ENCODE data around the gene NLRP13.

NLRP13 gene

DNA sequence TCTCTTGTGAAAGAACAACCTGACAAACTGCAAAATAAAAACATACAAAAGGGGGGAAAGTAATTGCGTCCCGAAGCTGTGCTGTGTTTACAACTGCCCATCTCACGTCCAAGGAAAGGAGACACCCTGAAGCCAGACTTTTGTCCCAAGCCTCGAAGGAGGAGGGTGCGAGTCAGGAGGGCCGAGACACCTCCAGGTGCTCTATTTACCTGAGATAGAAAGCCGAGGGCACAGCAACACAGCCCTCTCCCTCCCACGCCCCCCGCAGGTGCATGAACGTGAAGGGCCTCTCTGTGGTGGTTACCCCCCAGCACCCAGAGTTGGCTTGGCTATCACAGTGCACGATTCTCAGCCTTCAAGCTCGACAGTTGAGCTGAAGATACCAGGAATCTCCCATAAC lies 33.2 kb downstream of the NLRP13 start:
- H3K27ac Mint-ChIP-seq: no peak overlapping the region
- peaks cover 3% of the 10 kb centered on the region for H3K27me3 Mint-ChIP-seq (ENCODE audit: low read depth, poor library complexity)
- TF ChIP-seq, protein P1, sequence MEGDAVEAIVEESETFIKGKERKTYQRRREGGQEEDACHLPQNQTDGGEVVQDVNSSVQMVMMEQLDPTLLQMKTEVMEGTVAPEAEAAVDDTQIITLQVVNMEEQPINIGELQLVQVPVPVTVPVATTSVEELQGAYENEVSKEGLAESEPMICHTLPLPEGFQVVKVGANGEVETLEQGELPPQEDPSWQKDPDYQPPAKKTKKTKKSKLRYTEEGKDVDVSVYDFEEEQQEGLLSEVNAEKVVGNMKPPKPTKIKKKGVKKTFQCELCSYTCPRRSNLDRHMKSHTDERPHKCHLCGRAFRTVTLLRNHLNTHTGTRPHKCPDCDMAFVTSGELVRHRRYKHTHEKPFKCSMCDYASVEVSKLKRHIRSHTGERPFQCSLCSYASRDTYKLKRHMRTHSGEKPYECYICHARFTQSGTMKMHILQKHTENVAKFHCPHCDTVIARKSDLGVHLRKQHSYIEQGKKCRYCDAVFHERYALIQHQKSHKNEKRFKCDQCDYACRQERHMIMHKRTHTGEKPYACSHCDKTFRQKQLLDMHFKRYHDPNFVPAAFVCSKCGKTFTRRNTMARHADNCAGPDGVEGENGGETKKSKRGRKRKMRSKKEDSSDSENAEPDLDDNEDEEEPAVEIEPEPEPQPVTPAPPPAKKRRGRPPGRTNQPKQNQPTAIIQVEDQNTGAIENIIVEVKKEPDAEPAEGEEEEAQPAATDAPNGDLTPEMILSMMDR (IDR thresholded peaks at IDR 0.05): no peak
- H3K4me3 Mint-ChIP-seq: no peak overlapping the region
- DNase-seq: no peak
- no peaks in the 10 kb centered on the region for H3K4me1 Mint-ChIP-seq
- peaks cover 80% of the 10 kb centered on the region for H3K9me3 Mint-ChIP-seq
- no peaks in the 10 kb centered on the region for H3K36me3 Mint-ChIP-seq (ENCODE audit: low read depth)

DNA sequence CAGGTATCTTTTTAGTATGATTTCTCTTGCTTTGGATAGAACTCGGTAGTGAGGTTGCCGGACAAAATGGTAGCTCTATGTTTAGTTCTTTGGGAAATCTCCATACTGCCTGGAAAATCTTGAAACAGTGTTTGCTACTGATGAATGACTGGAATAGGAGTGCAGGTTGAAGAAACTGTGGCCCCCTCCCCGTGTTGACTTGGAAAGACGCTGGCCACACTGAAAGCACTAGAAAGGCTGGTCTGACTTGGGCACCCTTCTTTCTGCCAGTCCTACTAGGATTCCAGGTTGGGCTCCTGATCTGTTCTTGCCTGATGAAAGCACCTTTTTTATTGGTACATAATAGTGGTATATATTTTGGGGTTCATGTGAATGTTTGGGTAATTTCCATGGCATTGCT lies 49.5 kb downstream of the NLRP13 start:
- H3K36me3 Mint-ChIP-seq (ENCODE audit: low read depth): no peaks in the 10 kb centered on the region

DNA sequence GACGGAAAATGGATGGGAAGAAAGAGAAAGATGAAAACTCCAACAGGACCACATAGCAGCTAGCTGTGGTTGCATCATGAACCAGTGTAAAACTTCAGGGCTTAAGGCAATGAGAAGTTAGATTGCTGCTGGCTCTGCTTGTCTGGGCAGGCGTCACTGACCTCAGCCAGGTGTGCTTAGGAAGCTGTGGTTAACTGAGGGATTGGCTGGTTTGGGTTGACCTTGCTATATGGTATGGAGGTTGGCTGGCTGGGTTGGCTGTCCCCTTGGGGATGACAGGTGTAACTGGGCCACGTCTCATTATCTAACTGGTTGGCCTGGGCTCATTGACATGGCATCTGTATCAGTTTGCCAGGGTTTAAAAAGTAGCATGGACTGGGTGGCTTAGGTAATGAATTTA lies 54.9 kb downstream of the NLRP13 start:
- DNase-seq: no peak
- Mint-ChIP-seq H3K27me3 (ENCODE audit: low read depth, poor library complexity) (no peaks in the 10 kb centered on the region), H3K4me1 (no peaks in the 10 kb centered on the region), H3K36me3 (ENCODE audit: low read depth) (no peaks in the 10 kb centered on the region), H3K27ac (no peak overlapping the region), H3K9me3 (peaks cover 86% of the 10 kb centered on the region), H3K4me3 (no peak overlapping the region)
- TF ChIP-seq, protein P1 (IDR thresholded peaks at IDR 0.05): no peak

More for the DNA sequence above, 49.5 kb downstream of the NLRP13 start:
- H3K9me3 Mint-ChIP-seq: peaks cover 90% of the 10 kb centered on the region
- H3K27me3 Mint-ChIP-seq (ENCODE audit: low read depth, poor library complexity): no peaks in the 10 kb centered on the region
- no peaks in the 10 kb centered on the region for H3K4me1 Mint-ChIP-seq
- TF ChIP-seq, protein P1 (IDR thresholded peaks at IDR 0.05): no peak
- no peak overlapping the region for H3K4me3 Mint-ChIP-seq
- no peak for DNase-seq
- no peak overlapping the region for H3K27ac Mint-ChIP-seq

DNA sequence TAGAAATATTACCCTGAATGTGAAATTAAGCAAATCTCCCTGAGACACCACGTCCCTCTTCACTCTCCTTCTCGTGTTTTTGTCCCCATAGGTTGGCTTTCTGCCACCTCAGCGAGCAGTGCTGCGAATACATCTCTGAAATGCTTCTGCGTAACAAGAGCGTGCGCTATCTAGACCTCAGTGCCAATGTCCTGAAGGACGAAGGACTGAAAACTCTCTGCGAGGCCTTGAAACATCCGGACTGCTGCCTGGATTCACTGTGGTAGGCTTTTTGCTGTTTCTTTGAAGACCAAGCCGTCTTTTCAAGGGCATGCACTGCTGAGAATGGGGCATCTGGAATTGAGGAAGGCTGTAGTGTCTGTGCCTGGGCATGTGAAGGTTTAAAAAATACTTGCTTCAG lies 61.4 kb downstream of the NLRP13 start:
- Mint-ChIP-seq H3K9me3 (peaks cover 84% of the 10 kb centered on the region), H3K27ac (no peak overlapping the region), H3K27me3 (ENCODE audit: low read depth, poor library complexity) (peaks cover 3% of the 10 kb centered on the region), H3K4me1 (no peaks in the 10 kb centered on the region), H3K4me3 (no peak overlapping the region), H3K36me3 (ENCODE audit: low read depth) (no peaks in the 10 kb centered on the region)
- no peak for DNase-seq
- TF ChIP-seq, protein P1 (IDR thresholded peaks at IDR 0.05): no peak

DNA sequence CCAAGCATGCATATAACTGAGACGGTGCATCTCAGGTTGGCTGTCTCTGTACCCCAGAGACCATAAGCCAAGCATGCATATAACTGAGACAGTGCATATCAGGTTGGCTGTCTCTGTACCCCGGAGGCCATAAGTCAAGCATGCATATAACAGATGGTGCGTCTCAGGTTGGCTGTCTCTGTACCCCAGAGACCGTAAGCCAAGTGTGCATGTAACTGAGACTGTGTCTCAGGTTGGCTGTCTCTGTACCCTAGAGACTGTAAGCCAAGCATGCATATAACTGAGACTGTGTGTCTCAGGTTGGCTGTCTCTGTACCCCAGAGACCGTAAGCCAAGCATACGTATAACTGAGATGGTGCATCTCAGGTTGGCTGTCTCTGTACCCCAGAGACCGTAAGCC lies 65.0 kb downstream of the NLRP13 start:
- no peaks in the 10 kb centered on the region for H3K36me3 Mint-ChIP-seq (ENCODE audit: low read depth)
- H3K27ac Mint-ChIP-seq: no peak overlapping the region

DNA sequence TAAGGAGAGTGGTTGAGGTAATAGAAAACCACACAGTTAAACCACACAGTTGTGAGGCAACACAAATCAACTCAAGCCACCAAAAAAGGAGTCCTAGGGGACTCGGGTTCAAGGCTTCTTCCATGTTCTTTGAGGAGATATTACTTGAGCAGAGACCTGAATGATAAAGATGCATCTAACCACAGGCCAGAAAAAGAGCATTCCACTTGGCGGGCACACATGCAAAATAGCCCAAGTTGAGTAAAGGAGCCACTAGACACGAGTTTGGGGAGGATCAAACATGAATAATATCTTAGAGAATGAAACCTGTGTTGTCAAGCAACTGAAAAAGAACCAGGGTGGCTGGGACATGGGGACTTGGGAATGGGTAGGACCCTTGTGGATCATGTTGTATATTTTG lies 65.6 kb downstream of the NLRP13 start:
- no peaks in the 10 kb centered on the region for H3K4me1 Mint-ChIP-seq
- H3K27ac Mint-ChIP-seq: no peak overlapping the region
- no peak overlapping the region for H3K4me3 Mint-ChIP-seq
- H3K27me3 Mint-ChIP-seq (ENCODE audit: low read depth, poor library complexity): peaks cover 3% of the 10 kb centered on the region
- TF ChIP-seq, protein P1 (IDR thresholded peaks at IDR 0.05): no peak
- no peak for DNase-seq
- no peaks in the 10 kb centered on the region for H3K36me3 Mint-ChIP-seq (ENCODE audit: low read depth)
- peaks cover 82% of the 10 kb centered on the region for H3K9me3 Mint-ChIP-seq

More for the DNA sequence above, 65.0 kb downstream of the NLRP13 start:
- TF ChIP-seq, protein P1 (IDR thresholded peaks at IDR 0.05): no peak
- no peak for DNase-seq
- Mint-ChIP-seq H3K27me3 (ENCODE audit: low read depth, poor library complexity) (peaks cover 3% of the 10 kb centered on the region), H3K4me3 (no peak overlapping the region), H3K4me1 (no peaks in the 10 kb centered on the region), H3K9me3 (peaks cover 81% of the 10 kb centered on the region)

All from nephron progenitor cell (in vitro differentiated cells).